Tibial nerve (tissue), 4 donors: Measurements from ENCODE around the gene RBPJL. TPM values are rescaled to one million over a fixed set of nuclear protein-coding genes. Genes with fewer than 3 reads are reported as not detected.

ENCODE experiments used
- DNase-seq, 2 donors: peaks; one replicate each; pipeline ENCODE4 v3.0.0-alpha.2; 2019; ENCODE audit warnings: low spot score in 2 of 2
- H3K27ac ChIP-seq, 4 donors: fragments of 200-600 bp; sonication (generic) in 3 of 4; one replicate each; pipeline ENCODE4 v1.5.1; 2017 to 2019; ENCODE audit warnings: mild to moderate bottlenecking in 1 of 4
- H3K27me3 ChIP-seq, 2 donors: fragments of 200-600 bp; sonication (generic) in 1 of 2; one replicate each; pipeline versions ENCODE4 v1.5.1 to v1.6.0; 2017 to 2019
- H3K36me3 ChIP-seq, 3 donors: fragments of 200-600 bp; sonication (generic); one replicate each; pipeline ENCODE4 v1.5.1; 2018 to 2019
- H3K4me1 ChIP-seq, 4 donors: fragments of 200-600 bp; sonication (generic) in 3 of 4; one replicate each; pipeline ENCODE4 v1.5.1; 2017 to 2019
- H3K4me3 ChIP-seq, 4 donors: fragments of 200-600 bp; sonication (generic) in 3 of 4; one replicate each; pipeline ENCODE4 v1.5.1; 2017 to 2019; ENCODE audit warnings: mild to moderate bottlenecking in 1 of 4, moderate library complexity in 1 of 4
- H3K9me3 ChIP-seq, 4 donors: fragments of 200-600 bp; sonication (generic) in 3 of 4; one replicate each; pipeline ENCODE4 v1.5.1; 2017 to 2019
- EP300 ChIP-seq, 2 donors: sonication (generic); formaldehyde crosslinking; IDR thresholded peaks; one replicate each; pipeline ENCODE4 v1.6.1; 2017; ENCODE audit warnings: antibody characterized with exemption in 2 of 2, mild to moderate bottlenecking in 1 of 2
- POLR2A ChIP-seq, 2 donors: fragments of 450-650 bp; IDR thresholded peaks; one replicate each; pipeline ENCODE4 v1.6.1; 2017; ENCODE audit warnings: antibody characterized with exemption in 2 of 2, mild to moderate bottlenecking in 2 of 2, moderate library complexity in 2 of 2
- WGBS, 2 donors: methylation state at CpG; one replicate each; pipeline ENCODE4 v1.1.5; 2018; 5-methylcytosine and 5-hydroxymethylcytosine counted together
- total RNA-seq, 4 donors: library from RNA; depleted of rRNA; stranded (reverse); fragments of >200 nt; gene quantifications; one replicate each; pipeline ENCODE4 v1.1.0, GENCODE V29; 2016
- TF ChIP-seq, protein P1 (sequence below), 5 experiments: fragments of 200-600 bp in 3 of 5; fragments of 450-650 bp in 2 of 5; sonication (generic) in 3 of 5; IDR thresholded peaks; one replicate each; pipeline ENCODE4 v1.5.1; 2016 to 2019; ENCODE audit warnings: antibody characterized with exemption in 5 of 5, mild to moderate bottlenecking in 3 of 5, moderate library complexity in 2 of 5

The RBPJL gene
- total RNA-seq, 4 donors from 2014 or later, result 0.44 TPM; not detected in 3

DNA sequence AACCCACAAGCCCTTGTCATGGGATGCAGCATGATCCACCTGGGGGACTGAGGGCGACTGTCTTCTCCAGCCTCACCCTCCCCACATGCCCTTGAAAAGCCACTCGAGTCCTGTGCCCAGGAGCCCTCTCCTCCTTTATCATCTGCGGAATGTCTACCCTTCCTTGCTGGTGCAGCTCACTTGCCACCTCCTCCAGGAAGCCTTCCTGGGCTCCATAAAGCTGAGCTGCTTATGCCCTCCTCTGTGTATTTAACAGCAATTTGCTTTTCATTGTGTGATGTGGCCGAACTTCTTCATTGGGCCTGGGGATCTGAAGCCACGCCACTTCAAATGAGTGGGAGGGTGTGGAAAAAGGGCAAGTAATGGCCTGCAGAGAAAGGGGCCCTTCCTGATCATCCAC, 17.8 kb upstream of the RBPJL start:
- Histone ChIP-seq H3K4me1 (peaks cover 0 to 31% (median 4%) of the 10 kb centered on the region in 4 donors), H3K36me3 (no peaks in the 10 kb centered on the region), H3K27ac (no peak overlapping the region), H3K27me3 (no peaks in the 10 kb centered on the region), H3K4me3 (no peak overlapping the region), H3K9me3 (no peaks in the 10 kb centered on the region)
- TF ChIP-seq, protein P1, sequence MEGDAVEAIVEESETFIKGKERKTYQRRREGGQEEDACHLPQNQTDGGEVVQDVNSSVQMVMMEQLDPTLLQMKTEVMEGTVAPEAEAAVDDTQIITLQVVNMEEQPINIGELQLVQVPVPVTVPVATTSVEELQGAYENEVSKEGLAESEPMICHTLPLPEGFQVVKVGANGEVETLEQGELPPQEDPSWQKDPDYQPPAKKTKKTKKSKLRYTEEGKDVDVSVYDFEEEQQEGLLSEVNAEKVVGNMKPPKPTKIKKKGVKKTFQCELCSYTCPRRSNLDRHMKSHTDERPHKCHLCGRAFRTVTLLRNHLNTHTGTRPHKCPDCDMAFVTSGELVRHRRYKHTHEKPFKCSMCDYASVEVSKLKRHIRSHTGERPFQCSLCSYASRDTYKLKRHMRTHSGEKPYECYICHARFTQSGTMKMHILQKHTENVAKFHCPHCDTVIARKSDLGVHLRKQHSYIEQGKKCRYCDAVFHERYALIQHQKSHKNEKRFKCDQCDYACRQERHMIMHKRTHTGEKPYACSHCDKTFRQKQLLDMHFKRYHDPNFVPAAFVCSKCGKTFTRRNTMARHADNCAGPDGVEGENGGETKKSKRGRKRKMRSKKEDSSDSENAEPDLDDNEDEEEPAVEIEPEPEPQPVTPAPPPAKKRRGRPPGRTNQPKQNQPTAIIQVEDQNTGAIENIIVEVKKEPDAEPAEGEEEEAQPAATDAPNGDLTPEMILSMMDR (IDR thresholded peaks at IDR 0.05), result no peak
- TF ChIP-seq POLR2A (IDR thresholded peaks at IDR 0.05) (no peak), EP300 (IDR thresholded peaks at IDR 0.05) (no peak)
- whole genome bisulfite sequencing, 2 donors, result 91 to 92% methylated on average over 5 of the region's 5 CpGs
- DNase-seq, result no peak

DNA sequence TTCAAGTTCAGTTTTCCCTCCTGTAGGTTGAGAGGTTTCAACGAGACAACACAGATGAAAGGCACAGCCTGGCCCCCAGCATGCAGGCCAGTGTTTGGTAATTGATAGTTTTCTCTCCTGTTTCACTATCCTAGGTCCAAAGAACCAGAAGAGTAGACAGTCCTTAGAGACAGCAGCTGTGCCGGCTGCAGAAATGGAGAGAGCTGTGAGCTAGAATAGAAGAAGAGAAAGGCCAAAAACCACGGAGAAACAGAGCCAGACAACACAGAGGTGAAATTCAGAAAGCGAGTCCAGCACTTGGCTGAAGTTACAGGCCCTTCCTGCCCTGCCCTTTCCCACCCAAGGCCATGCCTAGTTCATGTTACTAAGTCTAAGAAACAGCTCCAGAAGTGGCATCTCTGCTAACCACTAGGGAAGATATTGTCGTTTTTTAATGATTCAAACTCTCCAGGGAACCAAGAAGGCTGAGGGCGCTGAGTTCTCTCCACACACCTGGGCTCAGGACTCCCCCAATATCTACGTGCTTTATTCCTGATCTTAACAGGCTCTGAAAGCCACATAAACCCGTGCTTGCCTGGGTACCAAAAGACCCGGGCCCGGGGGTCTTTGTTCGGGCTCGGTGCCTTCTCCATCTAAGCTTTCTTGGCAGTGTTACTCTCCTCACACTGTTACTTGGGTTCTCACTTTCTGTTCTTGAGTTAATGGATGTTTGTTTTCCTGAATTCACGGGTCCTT, 16.5 kb upstream of the RBPJL start:
- Histone ChIP-seq H3K9me3 (no peaks in the 10 kb centered on the region), H3K36me3 (no peaks in the 10 kb centered on the region), H3K27me3 (no peaks in the 10 kb centered on the region), H3K4me1 (peaks cover 0 to 40% (median 4%) of the 10 kb centered on the region in 4 donors), H3K4me3 (no peak overlapping the region), H3K27ac (peak overlapping the region in 1 of 4 donors; percentile 66)
- TF ChIP-seq, protein P1 (IDR thresholded peaks at IDR 0.05), result no peak
- TF ChIP-seq EP300 (IDR thresholded peaks at IDR 0.05) (no peak), POLR2A (IDR thresholded peaks at IDR 0.05) (no peak)
- peak in 1 of 2 donors; percentile 14 for DNase-seq
- WGBS, 2 donors, result 63 to 64% methylated on average over 13 of the region's 13 CpGs

GRCh38 chr20:45290677-45291355, 15.8 kb upstream of the RBPJL start:
- TF ChIP-seq EP300 (IDR thresholded peaks at IDR 0.05) (peak in 1 of 2 donors; percentile 22), POLR2A (IDR thresholded peaks at IDR 0.05) (no peak)
- TF ChIP-seq, protein P1 (IDR thresholded peaks at IDR 0.05), result peak; percentile 71 to 93 (median 88)
- DNase-seq, result peak; percentile 86 to 93
- H3K27me3 ChIP-seq, result no peaks in the 10 kb centered on the region
- H3K4me3 ChIP-seq, result no peak overlapping the region
- peaks cover 0 to 40% (median 4%) of the 10 kb centered on the region in 4 donors for H3K4me1 ChIP-seq
- H3K27ac ChIP-seq, result peak overlapping the region in 1 of 4 donors; percentile 66
- WGBS, 2 donors, result 19 to 20% methylated on average over 7 to 8 of the region's 8 CpGs
- no peaks in the 10 kb centered on the region for H3K36me3 ChIP-seq
- no peaks in the 10 kb centered on the region for H3K9me3 ChIP-seq

DNA sequence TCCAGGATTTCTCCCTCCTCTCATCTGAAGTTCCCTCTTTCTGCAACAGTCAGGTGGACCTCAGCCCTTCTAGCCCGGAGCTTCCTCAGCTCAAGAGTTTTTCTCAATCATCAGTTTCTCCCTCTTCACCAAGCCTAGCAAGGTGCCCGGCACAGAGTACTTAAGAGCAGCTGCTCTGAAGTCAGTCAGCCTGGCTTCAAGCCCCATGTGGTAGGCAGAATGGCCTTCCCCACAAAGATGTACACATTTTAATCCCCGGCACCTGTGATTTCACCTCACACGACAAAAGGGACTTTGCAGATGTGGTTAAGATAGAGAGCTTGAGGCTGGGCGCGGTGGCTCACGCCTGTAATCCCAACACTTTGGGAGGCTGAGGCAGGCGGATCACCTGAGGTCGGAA, 15.1 kb upstream of the RBPJL start:
- Histone ChIP-seq H3K4me1 (peaks cover 0 to 40% (median 4%) of the 10 kb centered on the region in 4 donors), H3K4me3 (no peak overlapping the region), H3K27ac (no peak overlapping the region), H3K36me3 (no peaks in the 10 kb centered on the region), H3K9me3 (no peaks in the 10 kb centered on the region), H3K27me3 (no peaks in the 10 kb centered on the region)
- no peak for DNase-seq
- TF ChIP-seq POLR2A (IDR thresholded peaks at IDR 0.05), result no peak
- no peak for TF ChIP-seq EP300 (IDR thresholded peaks at IDR 0.05)
- TF ChIP-seq, protein P1 (IDR thresholded peaks at IDR 0.05), result no peak
- whole genome bisulfite sequencing, 2 donors, result 77 to 86% methylated on average over 9 of the region's 9 CpGs

GRCh38 chr20:45292343-45292742, 14.3 kb upstream of the RBPJL start:
- no peak overlapping the region for H3K4me3 ChIP-seq
- H3K4me1 ChIP-seq, result peaks cover 0 to 40% (median 4%) of the 10 kb centered on the region in 4 donors
- no peaks in the 10 kb centered on the region for H3K9me3 ChIP-seq
- no peaks in the 10 kb centered on the region for H3K36me3 ChIP-seq
- TF ChIP-seq, protein P1 (IDR thresholded peaks at IDR 0.05), result no peak
- TF ChIP-seq EP300 (IDR thresholded peaks at IDR 0.05) (no peak), POLR2A (IDR thresholded peaks at IDR 0.05) (no peak)
- 74 to 79% methylated on average over 2 of the region's 2 CpGs for WGBS, 2 donors
- no peak for DNase-seq
- no peaks in the 10 kb centered on the region for H3K27me3 ChIP-seq
- peak overlapping the region in 2 of 4 donors; percentile 78 to 82 for H3K27ac ChIP-seq
